DMS153 treated with DMSO at 0.1 percent for 48 hours (cell line): ENCODE data around the gene FAM25G.

Experiments used
- DNase-seq: peaks from one replicate; lab custom pipeline; 2025; ENCODE audit not compliant: unreplicated experiment; lab: John Stamatoyannopoulos, UW

FAM25G gene

GRCh38 chr10:47449102-47449978, 42.2 kb downstream of the FAM25G start:
- DNase-seq = no peak

GRCh38 chr10:47447705-47448104, 43.8 kb downstream of the FAM25G start:
- DNase-seq = no peak

GRCh38 chr10:47447209-47447608, 44.3 kb downstream of the FAM25G start:
- DNase-seq = no peak

- no peak for DNase-seq
These were observed 45.8 kb downstream of the FAM25G start for GRCh38 chr10:47445720-47446119.

- no peak for DNase-seq
These were observed 47.5 kb downstream of the FAM25G start for GRCh38 chr10:47444047-47444446.

GRCh38 chr10:47443145-47443544, 48.4 kb downstream of the FAM25G start:
- DNase-seq = no peak

- DNase-seq = no peak
These were observed 49.1 kb downstream of the FAM25G start for GRCh38 chr10:47442351-47442750.

GRCh38 chr10:47441938-47442337, 49.6 kb downstream of the FAM25G start:
- DNase-seq = no peak

- DNase-seq = no peak
These were observed 51.3 kb downstream of the FAM25G start for GRCh38 chr10:47440207-47440606.

- peak; percentile 43 for DNase-seq
These were observed 52.5 kb downstream of the FAM25G start for GRCh38 chr10:47438857-47439474.
